Activated T-helper 17 cell treated with anti-CD3 and anti-CD28 coated beads, Interleukin-2, amount 50 U/mL, for 72 hours (primary cell): ENCODE data around the gene ATXN7L1. TPM values are rescaled to one million over a fixed set of nuclear protein-coding genes. Genes with fewer than 3 reads are reported as not detected.

Experiments
- ATAC-seq: fragments of 150-1000 bp; cut with Tn5 transposase; replicated peaks from 2 replicates; pipeline ENCODE4 v1.10.0; 2021; ENCODE audit warnings: mild to moderate bottlenecking, moderate library complexity
- H3K27ac Mint-ChIP-seq: one replicate; pipeline ENCODE4 v1.8.0; 2022; ENCODE audit warnings: mixed read lengths
- H3K27me3 Mint-ChIP-seq: one replicate; pipeline ENCODE4 v1.8.0; 2022; ENCODE audit warnings: mixed read lengths
- H3K36me3 Mint-ChIP-seq: one replicate; pipeline ENCODE4 v1.8.0; 2022; ENCODE audit warnings: low read depth, mild to moderate bottlenecking, mixed read lengths
- H3K4me1 Mint-ChIP-seq: one replicate; pipeline ENCODE4 v1.8.0; 2022; ENCODE audit warnings: mixed read lengths
- H3K4me3 Mint-ChIP-seq: one replicate; pipeline ENCODE4 v1.8.0; 2022; ENCODE audit warnings: mild to moderate bottlenecking, mixed read lengths
- H3K9me3 Mint-ChIP-seq: one replicate; pipeline ENCODE4 v1.8.0; 2022; ENCODE audit warnings: mixed read lengths
- total RNA-seq, 2 donors: library from RNA; stranded (reverse); gene quantifications; one replicate each; pipeline ENCODE4 v1.2.3, GENCODE V29; 2022

The ATXN7L1 gene
- total RNA-seq, 2 donors from 2014 or later = 12.1 to 24.0 TPM

GRCh38 chr7:105782391-105783042 lies 93.9 kb downstream of the ATXN7L1 start:
- no peaks in the 10 kb centered on the region for H3K36me3 Mint-ChIP-seq
- H3K4me3 Mint-ChIP-seq = peak overlapping the region; percentile 25

GRCh38 chr7:105779856-105780780 lies 96.3 kb downstream of the ATXN7L1 start:
- Mint-ChIP-seq H3K4me1 (peaks cover 7% of the 10 kb centered on the region), H3K27me3 (no peaks in the 10 kb centered on the region), H3K36me3 (no peaks in the 10 kb centered on the region), H3K4me3 (no peak overlapping the region), H3K9me3 (no peaks in the 10 kb centered on the region), H3K27ac (no peak overlapping the region)
- ATAC-seq = no peak

More at GRCh38 chr7:105782391-105783042, 93.9 kb downstream of the ATXN7L1 start:
- peak; percentile 100 for ATAC-seq
- H3K4me1 Mint-ChIP-seq = peaks cover 7% of the 10 kb centered on the region
- H3K27ac Mint-ChIP-seq = no peak overlapping the region
- no peaks in the 10 kb centered on the region for H3K9me3 Mint-ChIP-seq
- H3K27me3 Mint-ChIP-seq = no peaks in the 10 kb centered on the region

- Mint-ChIP-seq H3K4me3 (no peak overlapping the region), H3K36me3 (no peaks in the 10 kb centered on the region), H3K27me3 (no peaks in the 10 kb centered on the region), H3K27ac (no peak overlapping the region), H3K9me3 (no peaks in the 10 kb centered on the region), H3K4me1 (peaks cover 7% of the 10 kb centered on the region)
- ATAC-seq = no peak
Observed at GRCh38 chr7:105778956-105779355, 97.4 kb downstream of the ATXN7L1 start.

GRCh38 chr7:105776986-105777910 lies 99.2 kb downstream of the ATXN7L1 start:
- no peak for ATAC-seq
- H3K9me3 Mint-ChIP-seq = no peaks in the 10 kb centered on the region
- H3K4me1 Mint-ChIP-seq = no peaks in the 10 kb centered on the region
- no peak overlapping the region for H3K4me3 Mint-ChIP-seq
- H3K27me3 Mint-ChIP-seq = no peaks in the 10 kb centered on the region
- H3K27ac Mint-ChIP-seq = no peak overlapping the region
- no peaks in the 10 kb centered on the region for H3K36me3 Mint-ChIP-seq

GRCh38 chr7:105776068-105776790 lies 100.2 kb downstream of the ATXN7L1 start:
- H3K4me3 Mint-ChIP-seq = no peak overlapping the region
- no peak for ATAC-seq
- H3K27ac Mint-ChIP-seq = no peak overlapping the region
- H3K27me3 Mint-ChIP-seq = no peaks in the 10 kb centered on the region
- no peaks in the 10 kb centered on the region for H3K9me3 Mint-ChIP-seq
- no peaks in the 10 kb centered on the region for H3K36me3 Mint-ChIP-seq
- H3K4me1 Mint-ChIP-seq = no peaks in the 10 kb centered on the region

- no peaks in the 10 kb centered on the region for H3K9me3 Mint-ChIP-seq
- no peak overlapping the region for H3K27ac Mint-ChIP-seq
- H3K4me3 Mint-ChIP-seq = no peak overlapping the region
- H3K27me3 Mint-ChIP-seq = no peaks in the 10 kb centered on the region
- peaks cover under 1% of the 10 kb centered on the region for H3K4me1 Mint-ChIP-seq
- no peak for ATAC-seq
- H3K36me3 Mint-ChIP-seq = no peaks in the 10 kb centered on the region
Observed at GRCh38 chr7:105775580-105775979, 100.8 kb downstream of the ATXN7L1 start.

GRCh38 chr7:105773030-105773460 lies 103.4 kb downstream of the ATXN7L1 start:
- Mint-ChIP-seq H3K4me3 (no peak overlapping the region), H3K36me3 (no peaks in the 10 kb centered on the region), H3K27me3 (no peaks in the 10 kb centered on the region), H3K4me1 (peaks cover 15% of the 10 kb centered on the region), H3K27ac (peak overlapping the region; percentile 10), H3K9me3 (no peaks in the 10 kb centered on the region)
- ATAC-seq = no peak

GRCh38 chr7:105769901-105770628 lies 106.3 kb downstream of the ATXN7L1 start:
- Mint-ChIP-seq H3K27me3 (no peaks in the 10 kb centered on the region), H3K4me3 (peak overlapping the region; percentile 47)
- peak; percentile 52 for ATAC-seq

GRCh38 chr7:105768898-105769507 lies 107.4 kb downstream of the ATXN7L1 start:
- no peaks in the 10 kb centered on the region for H3K36me3 Mint-ChIP-seq
- no peaks in the 10 kb centered on the region for H3K9me3 Mint-ChIP-seq
- no peak for ATAC-seq
- peaks cover 34% of the 10 kb centered on the region for H3K4me1 Mint-ChIP-seq
- no peak overlapping the region for H3K27ac Mint-ChIP-seq
- no peaks in the 10 kb centered on the region for H3K27me3 Mint-ChIP-seq
- no peak overlapping the region for H3K4me3 Mint-ChIP-seq

More at GRCh38 chr7:105769901-105770628, 106.3 kb downstream of the ATXN7L1 start:
- Mint-ChIP-seq H3K4me1 (peaks cover 34% of the 10 kb centered on the region), H3K9me3 (no peaks in the 10 kb centered on the region), H3K27ac (peak overlapping the region; percentile 58), H3K36me3 (no peaks in the 10 kb centered on the region)

- Mint-ChIP-seq H3K27ac (no peak overlapping the region), H3K9me3 (no peaks in the 10 kb centered on the region), H3K36me3 (no peaks in the 10 kb centered on the region), H3K27me3 (no peaks in the 10 kb centered on the region), H3K4me1 (peaks cover 34% of the 10 kb centered on the region), H3K4me3 (peak overlapping the region; percentile 76)
- ATAC-seq = no peak
Observed at GRCh38 chr7:105768117-105768516, 108.3 kb downstream of the ATXN7L1 start.

GRCh38 chr7:105766421-105767073 lies 109.9 kb downstream of the ATXN7L1 start:
- peak; percentile 87 for ATAC-seq
- peak overlapping the region; percentile 76 for H3K4me3 Mint-ChIP-seq
- peak overlapping the region; percentile 86 for H3K27ac Mint-ChIP-seq

GRCh38 chr7:105765846-105766245 lies 110.6 kb downstream of the ATXN7L1 start:
- Mint-ChIP-seq H3K36me3 (no peaks in the 10 kb centered on the region), H3K27me3 (no peaks in the 10 kb centered on the region), H3K4me1 (peaks cover 43% of the 10 kb centered on the region), H3K27ac (peak overlapping the region; percentile 86), H3K9me3 (no peaks in the 10 kb centered on the region), H3K4me3 (peak overlapping the region; percentile 76)
- no peak for ATAC-seq

More at GRCh38 chr7:105766421-105767073, 109.9 kb downstream of the ATXN7L1 start:
- H3K4me1 Mint-ChIP-seq = peaks cover 36% of the 10 kb centered on the region
- H3K27me3 Mint-ChIP-seq = no peaks in the 10 kb centered on the region
- no peaks in the 10 kb centered on the region for H3K9me3 Mint-ChIP-seq
- no peaks in the 10 kb centered on the region for H3K36me3 Mint-ChIP-seq
